DMS53 (cell line): ENCODE measurements around the gene GNAT1.

Experiments used
- DNase-seq: peaks from one replicate; lab custom pipeline; 2025; lab: John Stamatoyannopoulos, UW

Gene GNAT1

GRCh38 chr3:50190936-50191660, at the start of gene GNAT1:
GNAT1 (plus strand) TSS chr3:50191610; CDS start chr3:50191726, 116 bp downstream.
- DNase-seq, result peak; percentile 27

DNA sequence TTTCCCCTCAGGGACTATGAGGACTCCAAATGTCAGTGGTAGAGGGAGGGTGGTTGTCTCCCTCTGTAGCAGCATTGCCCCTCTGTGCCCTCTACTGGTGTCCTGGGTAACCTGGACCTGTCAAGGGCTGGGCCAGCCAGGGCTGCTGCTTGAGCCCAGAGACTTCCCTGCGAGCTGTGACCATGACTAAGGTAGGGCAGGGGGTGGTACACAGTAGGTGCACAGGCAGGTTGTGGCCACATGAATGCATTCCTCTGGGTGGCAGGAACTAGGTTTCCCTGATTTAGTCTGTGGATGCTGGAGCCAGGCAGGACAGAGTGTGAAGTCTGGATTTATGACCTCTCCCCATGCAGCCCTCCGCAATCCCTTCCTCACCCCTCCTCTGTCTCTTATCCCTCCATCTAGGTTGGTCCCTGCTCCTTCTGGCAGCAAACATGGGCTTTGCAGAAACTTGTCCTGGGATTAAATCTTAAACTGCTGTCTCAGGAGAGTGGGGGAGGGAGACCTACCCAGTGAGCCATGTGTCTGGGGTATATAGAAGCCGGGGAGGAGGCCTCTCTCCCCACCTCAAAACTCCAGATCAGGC, 45.0 kb upstream of the GNAT1 start:
- no peak for DNase-seq

DNA sequence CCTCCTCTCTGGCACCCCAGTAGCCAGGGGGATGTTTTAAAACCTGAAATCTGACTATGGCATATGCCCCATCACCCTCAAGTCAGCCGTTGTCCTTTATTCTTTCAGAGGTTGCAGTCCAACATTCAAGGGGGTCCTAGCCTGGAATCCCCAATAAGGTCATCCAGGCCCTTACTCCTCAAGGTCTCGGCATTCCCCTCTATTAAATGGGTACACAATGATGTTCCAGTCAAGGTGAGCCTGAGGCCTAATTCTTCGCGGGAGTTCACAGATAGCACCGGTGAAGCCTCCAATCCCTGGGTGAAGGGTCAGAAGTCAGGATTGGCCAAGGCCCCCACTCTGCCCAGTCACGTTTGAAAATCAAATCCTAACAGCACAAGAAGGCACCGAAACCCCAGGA, 44.4 kb upstream of the GNAT1 start:
- DNase-seq, result no peak

DNA sequence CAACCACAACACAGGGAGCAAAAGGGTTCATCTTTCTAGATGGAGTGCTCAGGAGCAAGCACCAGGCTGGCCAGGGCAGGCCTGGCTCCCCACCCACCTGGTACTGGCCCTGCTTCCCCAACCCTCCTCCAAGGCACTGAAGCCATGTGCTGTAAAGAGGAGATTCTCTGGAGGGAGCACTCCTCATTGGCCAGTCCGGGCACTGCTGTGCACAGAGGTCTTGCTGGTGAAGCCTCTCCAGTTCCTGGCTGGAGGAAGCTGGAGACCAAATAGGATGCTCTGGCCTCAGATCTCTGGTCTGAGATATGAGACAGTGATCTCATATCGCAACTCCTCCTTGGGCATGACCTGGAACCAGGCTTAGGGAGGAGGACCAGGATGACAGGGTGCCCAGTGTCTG, 44.0 kb upstream of the GNAT1 start:
- DNase-seq, result no peak

GRCh38 chr3:50147861-50148260, 43.5 kb upstream of the GNAT1 start:
- no peak for DNase-seq

GRCh38 chr3:50150404-50150750, 41.0 kb upstream of the GNAT1 start:
- DNase-seq, result no peak

DNA sequence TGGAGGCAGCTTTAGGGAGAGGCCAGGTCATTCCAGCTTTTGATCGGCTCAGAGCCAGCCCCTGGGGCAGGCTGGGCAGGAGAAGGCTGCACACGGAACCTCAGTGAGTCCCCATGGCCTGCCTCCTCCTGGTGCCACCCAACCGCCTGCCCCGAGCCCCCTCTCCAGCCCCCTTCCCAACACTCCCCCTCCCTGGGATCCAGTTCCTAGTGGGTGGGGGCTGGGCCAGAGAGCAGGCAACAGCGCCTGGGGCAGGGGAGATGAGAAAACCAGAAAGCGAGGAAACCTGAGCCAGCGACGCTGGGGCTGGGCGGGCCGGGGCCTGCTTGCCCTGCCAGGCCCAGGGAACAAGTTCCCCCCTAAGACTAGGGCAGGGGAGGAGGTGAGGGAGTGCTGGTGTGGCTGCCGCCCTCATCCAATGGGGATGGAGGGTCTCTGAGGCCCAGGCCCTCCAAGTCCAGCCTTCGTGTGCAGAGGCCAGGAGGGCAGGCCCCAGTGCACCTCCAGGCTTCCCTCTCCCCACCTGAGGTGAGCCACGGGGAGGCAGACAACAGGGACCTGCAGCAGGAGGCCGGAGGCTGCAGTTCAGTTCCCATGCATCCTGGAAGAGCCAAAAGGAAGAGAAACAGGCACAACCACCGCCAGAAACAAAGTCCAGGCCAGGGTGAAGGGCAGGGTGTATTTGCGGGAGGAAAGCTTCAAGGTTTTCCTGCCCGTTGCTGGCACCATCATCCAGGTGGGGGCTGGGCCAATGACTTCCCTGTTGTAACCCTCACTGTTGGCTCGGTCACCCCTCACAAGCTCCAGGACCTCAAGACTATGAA, 40.3 kb upstream of the GNAT1 start:
- DNase-seq, result no peak

GRCh38 chr3:50151728-50152127, 39.7 kb upstream of the GNAT1 start:
- DNase-seq, result no peak

DNA sequence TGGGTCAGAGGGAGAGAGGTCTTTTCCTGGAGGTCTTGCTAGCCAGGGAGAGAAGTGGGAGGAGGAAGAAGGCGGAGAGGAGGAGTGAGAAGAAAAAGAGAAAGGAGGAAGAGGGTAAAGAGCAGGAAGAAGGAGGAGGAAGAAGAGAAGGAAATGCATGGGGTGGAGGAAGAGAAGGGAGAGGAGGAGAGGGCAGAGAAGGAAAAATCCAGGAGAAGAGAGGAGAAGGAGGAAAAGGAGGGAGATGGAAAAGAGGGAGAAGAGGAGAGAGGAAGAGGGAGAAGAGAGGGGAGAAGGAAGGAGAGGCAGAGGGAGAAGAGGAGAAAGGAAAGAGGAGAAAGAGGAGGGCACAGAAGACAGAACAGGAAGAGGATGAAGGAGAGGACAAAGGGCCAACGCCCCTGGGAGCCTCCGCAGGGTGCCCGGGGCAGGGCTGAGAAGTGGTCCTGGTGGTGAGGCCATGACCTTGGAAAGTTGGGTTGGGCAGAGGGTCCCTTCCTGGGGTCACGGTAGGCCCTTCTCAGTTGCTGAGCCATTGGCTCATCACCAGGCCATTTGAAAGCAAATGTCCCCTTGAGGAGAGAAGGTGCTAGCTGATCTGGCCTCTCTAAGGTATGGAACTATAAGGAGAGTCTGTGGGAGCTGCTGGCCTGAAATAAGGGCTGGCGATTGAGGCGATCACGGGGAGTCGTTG, 37.5 kb upstream of the GNAT1 start:
- no peak for DNase-seq

DNA sequence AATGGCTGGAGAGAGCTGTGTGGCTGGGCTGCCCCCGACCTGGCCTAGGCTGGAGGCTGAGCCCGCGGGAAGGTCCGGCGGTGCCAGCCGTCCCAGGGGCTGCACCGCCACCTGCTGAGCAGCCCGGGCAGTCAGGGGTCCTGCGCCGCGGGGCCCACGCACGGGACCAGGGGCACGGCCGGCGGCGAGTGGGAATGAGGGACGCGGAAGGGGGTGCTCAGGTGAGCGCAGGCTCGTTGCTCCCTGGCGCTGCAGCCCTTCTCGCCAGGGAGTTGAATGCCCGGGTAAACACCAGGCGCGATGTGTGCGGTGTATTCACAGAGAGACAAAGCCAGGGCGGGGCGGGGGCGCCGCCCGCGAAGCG, 37.0 kb upstream of the GNAT1 start:
- DNase-seq, result peak; percentile 78

DNA sequence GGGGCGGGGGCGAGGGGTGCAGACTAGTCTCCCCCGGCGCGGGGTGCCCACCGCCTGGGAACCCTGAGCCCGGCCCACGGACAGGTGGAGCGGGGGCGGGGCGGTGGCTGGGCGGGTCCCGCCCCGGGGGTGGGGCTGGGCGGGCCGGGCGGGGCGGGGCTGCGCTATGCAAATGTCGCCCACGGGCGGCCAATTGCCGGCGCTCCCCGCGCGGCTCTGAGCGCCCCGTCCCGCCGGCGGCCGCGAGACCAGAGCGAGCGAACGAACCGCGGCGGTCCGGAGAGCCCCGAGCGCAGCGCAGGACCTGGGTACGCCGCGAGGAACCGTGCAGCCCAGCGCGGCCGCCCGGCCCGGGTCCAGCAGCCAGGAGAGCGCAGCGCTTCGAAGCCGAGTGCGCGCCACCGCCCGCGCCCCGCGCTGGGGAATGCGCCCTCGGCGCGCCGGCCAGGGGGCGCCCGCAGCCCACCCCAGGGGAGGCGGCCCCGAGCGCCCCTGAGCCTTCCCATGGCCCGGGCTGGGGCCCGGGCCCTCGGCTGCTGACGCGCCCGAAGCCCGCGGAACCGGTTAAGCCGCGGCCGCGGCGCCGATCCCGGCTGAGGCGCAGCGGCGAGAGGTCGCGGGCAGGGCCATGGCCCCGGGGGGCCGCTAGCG, 36.4 kb upstream of the GNAT1 start, which contains the start of gene SEMA3F:
TSS of gene SEMA3F (plus strand) at position 485 of the 651 bp plus-strand sequence. CDS start 4,299 bp downstream, outside the sequence.
- peak; percentile 82 for DNase-seq

DNA sequence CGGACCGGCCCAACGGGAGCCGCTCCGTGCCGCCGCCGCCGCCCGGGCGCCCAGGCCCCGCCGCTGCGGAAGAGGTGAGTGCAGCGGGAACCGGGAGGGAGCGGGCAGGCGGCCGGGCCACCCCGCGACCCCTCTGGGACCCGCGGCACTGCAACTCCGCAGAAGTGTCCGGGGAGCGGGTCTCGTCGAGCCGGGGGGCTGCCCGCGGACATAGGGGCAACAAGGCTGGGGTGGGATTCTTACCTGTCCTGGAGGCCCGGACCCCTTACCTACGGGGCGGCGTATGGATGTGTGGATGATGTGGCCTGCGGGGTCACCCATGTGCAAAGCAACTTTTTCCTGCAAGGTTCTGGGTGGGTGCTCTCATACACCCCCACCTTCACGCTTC, 35.9 kb upstream of the GNAT1 start:
- DNase-seq, result no peak

DNA sequence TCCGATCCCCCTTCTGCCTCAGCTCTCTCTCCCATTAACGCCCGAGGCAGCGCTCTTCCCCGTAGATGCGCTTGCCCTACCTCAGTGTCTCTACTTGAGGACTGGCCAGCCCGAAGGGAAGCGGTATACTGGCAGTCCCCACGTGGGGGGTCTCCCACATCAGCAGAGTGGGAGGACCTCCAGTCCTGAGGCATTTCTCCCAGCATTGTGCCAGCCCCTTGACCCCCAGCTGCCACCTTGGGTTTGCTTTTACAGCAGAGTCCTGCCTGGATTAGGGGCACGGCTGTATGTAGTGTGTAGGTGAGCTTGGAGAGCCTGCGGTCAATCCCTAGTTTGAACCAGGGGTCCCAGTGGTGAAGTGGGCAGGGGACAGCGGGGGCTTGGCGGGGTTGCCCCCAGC, 35.5 kb upstream of the GNAT1 start:
- peak; percentile 35 for DNase-seq

DNA sequence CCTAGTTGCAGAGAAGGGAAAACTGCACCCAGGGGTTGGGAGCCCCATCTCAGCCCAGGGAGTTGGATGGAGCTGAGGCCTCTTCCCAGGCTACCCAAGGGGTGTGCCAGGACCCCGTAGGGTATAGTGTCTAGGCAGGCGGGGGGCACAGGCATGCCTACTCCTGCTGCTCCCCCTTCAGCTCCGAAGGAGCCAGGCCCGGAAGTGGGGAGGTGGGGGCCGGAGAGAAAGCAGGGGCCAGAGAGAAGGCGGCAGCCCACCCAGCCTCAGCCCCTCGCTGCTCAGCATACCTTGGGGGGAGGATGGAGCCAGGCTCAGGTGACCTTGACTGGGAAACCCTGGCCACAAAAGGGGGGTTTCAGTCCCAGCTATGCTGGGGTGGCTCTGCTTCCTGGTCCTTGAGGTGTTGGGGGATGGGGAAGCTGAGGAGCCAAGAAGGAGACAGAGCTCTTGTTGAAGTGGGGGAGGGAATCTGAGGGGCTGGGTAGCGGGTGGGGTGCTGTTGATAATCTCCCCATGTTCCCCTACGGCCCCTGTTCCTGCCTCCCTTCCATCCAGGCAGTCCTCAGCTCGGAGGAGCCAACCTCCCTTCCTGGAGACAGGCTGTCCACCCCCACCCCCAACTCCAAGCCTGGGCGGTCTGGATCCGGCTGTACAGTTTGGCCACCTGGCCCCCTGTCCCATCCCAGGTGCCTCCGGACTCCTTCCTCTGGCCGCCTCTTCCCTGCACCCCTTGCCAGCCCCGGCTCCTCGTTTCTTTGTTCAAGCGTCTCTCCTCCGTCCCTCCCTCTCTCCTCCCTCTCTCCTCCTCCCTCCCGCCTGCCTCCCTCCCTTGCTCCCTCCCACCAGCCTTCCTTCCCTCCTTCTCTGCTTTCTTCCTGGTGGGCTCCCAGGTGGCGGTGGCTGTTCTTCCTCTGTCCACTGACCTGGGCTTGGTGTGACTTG, 34.6 kb upstream of the GNAT1 start:
- peak; percentile 28 for DNase-seq

DNA sequence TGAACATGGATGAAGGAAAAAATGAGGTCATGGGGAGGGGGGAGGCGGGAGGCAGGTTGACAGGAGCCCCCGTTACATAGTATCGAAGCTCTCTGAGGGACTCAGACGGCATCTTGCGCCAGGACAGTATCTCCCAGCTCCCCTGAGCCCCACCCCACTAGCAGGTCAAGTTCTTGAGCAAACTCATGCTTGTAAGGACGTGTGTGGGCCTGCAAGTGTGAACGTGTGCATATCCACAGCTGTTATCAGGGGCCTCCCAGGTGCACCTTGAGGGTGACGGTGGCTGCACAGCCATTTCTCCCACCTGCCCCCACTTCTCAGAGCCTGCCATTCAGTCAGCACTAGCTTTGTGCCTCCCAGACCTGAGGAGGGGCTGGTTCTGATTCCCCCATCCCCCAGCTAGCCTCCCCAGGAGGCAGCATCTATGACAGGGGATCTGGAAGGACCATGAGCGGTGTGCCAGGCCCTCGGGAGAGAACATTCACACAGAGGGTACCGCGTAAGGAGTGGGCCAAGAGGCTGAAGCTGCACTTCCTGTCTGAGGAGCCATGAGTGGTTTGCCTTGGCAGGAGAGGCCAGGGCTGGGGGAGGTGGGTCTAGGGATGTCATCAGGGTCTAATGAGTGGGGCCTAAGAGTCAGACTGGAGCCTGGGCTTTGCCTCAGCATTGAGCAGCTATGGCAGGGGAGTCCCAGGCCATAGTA, 33.4 kb upstream of the GNAT1 start:
- DNase-seq, result peak; percentile 27

DNA sequence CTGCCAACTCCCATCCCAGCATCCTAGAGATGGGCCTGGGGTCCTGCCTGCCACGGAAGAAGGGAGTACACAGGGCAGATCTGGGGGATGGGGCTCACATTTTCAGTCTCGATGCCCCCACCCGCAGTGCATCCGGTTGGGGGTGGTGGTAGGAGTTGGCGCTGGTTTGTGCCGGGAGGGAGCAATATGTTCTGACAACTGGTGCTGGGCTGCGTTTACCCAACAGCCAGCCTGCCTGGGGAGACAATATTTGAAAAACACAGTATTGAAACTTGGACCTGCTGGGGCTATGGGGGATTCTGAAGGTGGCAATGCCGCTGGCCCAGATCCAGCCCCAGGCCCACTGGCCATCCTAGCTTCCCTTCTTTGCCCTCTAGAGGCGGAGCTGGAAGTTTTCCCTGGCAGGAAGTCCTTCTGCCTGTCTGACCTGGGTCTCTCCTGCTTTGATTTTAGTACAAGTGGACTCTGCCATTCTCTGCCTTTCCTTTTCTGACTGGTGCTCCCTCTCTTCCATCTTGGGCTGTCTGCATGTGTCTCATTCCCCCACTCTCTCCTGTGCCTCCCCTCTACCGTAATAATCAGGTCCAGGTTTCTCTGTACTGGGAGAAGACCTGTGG, 32.8 kb upstream of the GNAT1 start:
- DNase-seq, result no peak

- DNase-seq, result no peak
These were observed 30.8 kb upstream of the GNAT1 start for GRCh38 chr3:50160561-50160983.

DNA sequence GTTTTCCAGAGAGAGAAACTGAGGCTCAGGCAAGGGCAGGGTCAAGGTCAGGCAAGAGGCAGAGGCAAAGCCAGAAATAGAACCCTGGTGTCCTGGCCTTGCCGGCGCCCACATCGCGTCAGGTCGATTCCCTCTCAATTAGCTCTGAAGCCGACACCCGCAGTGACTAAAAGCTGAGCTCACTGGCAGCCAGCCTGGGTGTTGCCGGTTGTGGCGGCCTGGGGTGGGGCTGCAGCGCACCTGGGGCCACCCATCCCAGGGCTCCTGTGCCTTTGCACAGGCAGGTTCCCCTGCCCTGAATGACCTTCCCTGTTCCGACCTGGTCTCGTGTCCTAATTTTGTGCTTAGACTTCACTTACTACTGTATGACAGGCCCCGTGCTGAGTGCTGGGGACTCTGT, 30.1 kb upstream of the GNAT1 start:
- peak; percentile 15 for DNase-seq

DNA sequence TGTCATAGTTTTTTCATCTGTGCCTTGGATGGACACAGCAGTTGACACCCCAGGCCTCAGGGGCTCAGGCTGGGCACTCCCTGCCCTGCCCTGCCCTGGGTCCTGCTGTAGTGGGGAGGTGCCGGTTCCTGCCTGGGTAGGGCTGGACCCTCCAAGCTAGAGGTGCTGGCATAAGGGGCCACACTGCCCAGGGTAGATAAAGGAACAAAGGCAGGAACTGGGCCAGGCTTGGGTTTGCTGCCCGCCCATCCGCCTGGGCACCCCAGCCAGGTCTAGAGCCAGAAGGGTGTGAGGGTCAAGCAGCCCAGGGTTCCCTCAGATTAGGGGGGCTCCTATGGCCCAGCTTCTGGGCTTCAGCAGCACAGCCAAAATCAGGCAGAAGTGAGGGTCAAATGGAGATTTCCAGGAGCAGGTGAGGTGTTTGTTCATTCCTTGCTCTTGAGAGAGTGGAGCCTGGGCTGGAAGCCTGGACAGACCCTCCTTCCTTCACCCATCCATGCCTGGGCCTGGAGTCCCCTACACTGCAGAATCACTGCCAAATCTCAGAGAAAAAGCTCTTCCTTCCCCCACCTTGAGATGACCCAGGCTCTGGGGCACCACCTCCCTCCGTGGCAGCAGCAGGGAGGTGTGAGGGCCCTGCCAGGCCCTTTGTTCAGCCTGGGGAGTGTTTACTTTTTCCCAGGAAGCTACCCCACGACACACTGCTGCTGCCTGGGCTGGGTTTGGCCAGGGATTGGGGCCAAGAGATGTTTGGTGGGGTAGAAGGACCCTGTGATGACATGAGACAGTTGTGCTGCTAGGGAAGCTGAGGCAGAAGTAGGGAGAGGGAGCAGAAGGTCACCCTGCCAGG, 29.2 kb upstream of the GNAT1 start:
- DNase-seq, result peak; percentile 46
